Measurements from ENCODE around the gene LRRC47.

Gene LRRC47

GRCh38 chr1:3827813-3828307, 31.6 kb upstream of the LRRC47 start:
- TF ChIP-seq ZFP3 (CRISPR knock-in tag; IDR thresholded peaks at IDR 0.05) (no peak), CREB5 (CRISPR knock-in tag; IDR thresholded peaks at IDR 0.05; ENCODE audit: low read depth) (no peak), ISL1 (CRISPR knock-in tag; IDR thresholded peaks at IDR 0.05) (no peak), SNAI2 (CRISPR knock-in tag; IDR thresholded peaks at IDR 0.05) (no peak)
- ATAC-seq = no peak; the same call in 2 of the 3 replicates

GRCh38 chr1:3825356-3825755, 29.1 kb upstream of the LRRC47 start:
- TF ChIP-seq ARNTL (CRISPR knock-in tag; IDR thresholded peaks at IDR 0.05; ENCODE audit: borderline replicate concordance, low read depth) (no peak), TCF4 (CRISPR knock-in tag; IDR thresholded peaks at IDR 0.05; ENCODE audit: borderline replicate concordance) (no peak), PPARA (CRISPR knock-in tag; IDR thresholded peaks at IDR 0.05; ENCODE audit: borderline replicate concordance) (no peak), PATZ1 (CRISPR knock-in tag; IDR thresholded peaks at IDR 0.05; ENCODE audit: borderline replicate concordance) (no peak), ZFP30 (CRISPR knock-in tag; IDR thresholded peaks at IDR 0.05) (no peak), CSDC2 (CRISPR knock-in tag; IDR thresholded peaks at IDR 0.05) (no peak), TOX (CRISPR knock-in tag; IDR thresholded peaks at IDR 0.05; ENCODE audit: borderline replicate concordance) (no peak), TSHZ2 (CRISPR knock-in tag; IDR thresholded peaks at IDR 0.05) (no peak), ZFP3 (CRISPR knock-in tag; IDR thresholded peaks at IDR 0.05) (no peak), OSR1 (CRISPR knock-in tag; IDR thresholded peaks at IDR 0.05) (no peak), ZC3H10 (CRISPR knock-in tag; IDR thresholded peaks at IDR 0.05) (no peak), ZNF8 (CRISPR knock-in tag; IDR thresholded peaks at IDR 0.05) (no peak), RARB (CRISPR knock-in tag; IDR thresholded peaks at IDR 0.05) (no peak), ISL1 (CRISPR knock-in tag; IDR thresholded peaks at IDR 0.05) (no peak), POU6F1 (CRISPR knock-in tag; IDR thresholded peaks at IDR 0.05; ENCODE audit: borderline replicate concordance, low read depth) (no peak), CREB5 (CRISPR knock-in tag; IDR thresholded peaks at IDR 0.05; ENCODE audit: low read depth) (no peak), GLIS3 (CRISPR knock-in tag; IDR thresholded peaks at IDR 0.05) (no peak)
- ATAC-seq = no peak

GRCh38 chr1:3824650-3825049, 28.4 kb upstream of the LRRC47 start:
- no peak for ATAC-seq
- TF ChIP-seq TCF4 (CRISPR knock-in tag; IDR thresholded peaks at IDR 0.05; ENCODE audit: borderline replicate concordance) = no peak
- no peak for TF ChIP-seq CSDC2 (CRISPR knock-in tag; IDR thresholded peaks at IDR 0.05)
- TF ChIP-seq ISL1 (CRISPR knock-in tag; IDR thresholded peaks at IDR 0.05) = no peak
- TF ChIP-seq ZFP30 (CRISPR knock-in tag; IDR thresholded peaks at IDR 0.05) = no peak
- TF ChIP-seq SNAI2 (CRISPR knock-in tag; IDR thresholded peaks at IDR 0.05) = no peak
- no peak for TF ChIP-seq CSRNP3 (CRISPR knock-in tag; IDR thresholded peaks at IDR 0.05)
- TF ChIP-seq ZNF70 (CRISPR knock-in tag; IDR thresholded peaks at IDR 0.05) = no peak
- no peak for TF ChIP-seq TSHZ2 (CRISPR knock-in tag; IDR thresholded peaks at IDR 0.05)
- no peak for TF ChIP-seq TOX (CRISPR knock-in tag; IDR thresholded peaks at IDR 0.05; ENCODE audit: borderline replicate concordance)
- no peak for TF ChIP-seq ARNTL (CRISPR knock-in tag; IDR thresholded peaks at IDR 0.05; ENCODE audit: borderline replicate concordance, low read depth)
- no peak for TF ChIP-seq CREB5 (CRISPR knock-in tag; IDR thresholded peaks at IDR 0.05; ENCODE audit: low read depth)
- no peak for TF ChIP-seq ESRRG (CRISPR knock-in tag; IDR thresholded peaks at IDR 0.05)
- no peak for TF ChIP-seq GLIS3 (CRISPR knock-in tag; IDR thresholded peaks at IDR 0.05)
- TF ChIP-seq ZNF8 (CRISPR knock-in tag; IDR thresholded peaks at IDR 0.05) = no peak
- no peak for TF ChIP-seq OSR1 (CRISPR knock-in tag; IDR thresholded peaks at IDR 0.05)
- TF ChIP-seq PPARA (CRISPR knock-in tag; IDR thresholded peaks at IDR 0.05; ENCODE audit: borderline replicate concordance) = no peak

Data from SK-N-SH treated with all-trans-retinoic acid at 6 μM for 48 hours (cell line).